HG03565 (cell line): Measurements from ENCODE around the gene SPAG17.
A peak's percentile ranks its signal among the peaks of the same experiment; 100 is the strongest.

Experiments
- ATAC-seq: cut with Tn5 transposase; IDR thresholded peaks from one replicate; pipeline ENCODE4 v1.9.1; 2021; ENCODE audit warnings: mild to moderate bottlenecking, moderate library complexity; ENCODE audit not compliant: unreplicated experiment

SPAG17 gene

DNA sequence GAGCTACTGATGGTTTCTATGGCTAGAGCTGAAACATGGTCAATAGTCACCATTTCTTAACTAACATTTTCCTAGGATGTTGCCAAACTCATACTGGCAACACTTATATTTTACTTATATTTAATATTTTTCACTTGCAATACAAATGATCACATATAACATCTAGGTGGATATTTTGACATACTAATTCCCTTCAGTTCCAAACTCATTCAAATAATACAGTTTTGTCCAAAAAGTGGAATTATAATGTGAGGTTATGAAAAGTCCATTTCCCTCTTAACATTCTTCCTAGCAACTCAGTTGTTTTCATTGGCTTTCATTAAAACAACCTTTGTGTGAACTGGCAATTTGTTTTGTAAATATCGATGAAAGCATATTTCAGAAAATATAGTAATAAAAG is 16.0 kb downstream of the SPAG17 start:
- no peak for ATAC-seq

DNA sequence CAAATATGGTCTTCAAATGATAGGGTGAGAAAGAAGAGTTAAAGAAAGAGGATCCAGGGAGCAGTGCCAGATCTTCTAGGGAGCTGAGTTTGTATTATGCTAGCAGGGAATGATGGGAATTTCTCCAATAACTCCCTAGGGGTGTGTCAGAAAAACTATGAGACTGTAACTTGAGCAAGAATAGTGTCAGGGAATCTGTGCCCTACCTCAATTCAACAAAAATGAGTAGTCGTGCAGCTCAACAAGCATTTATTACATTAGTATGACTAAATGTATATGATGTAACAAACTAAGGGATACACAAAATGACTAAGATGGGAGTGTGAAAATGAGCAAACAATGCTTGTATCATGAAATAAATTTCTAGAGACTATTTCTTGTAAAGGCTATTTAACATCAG is 24.2 kb downstream of the SPAG17 start:
- ATAC-seq = no peak

DNA sequence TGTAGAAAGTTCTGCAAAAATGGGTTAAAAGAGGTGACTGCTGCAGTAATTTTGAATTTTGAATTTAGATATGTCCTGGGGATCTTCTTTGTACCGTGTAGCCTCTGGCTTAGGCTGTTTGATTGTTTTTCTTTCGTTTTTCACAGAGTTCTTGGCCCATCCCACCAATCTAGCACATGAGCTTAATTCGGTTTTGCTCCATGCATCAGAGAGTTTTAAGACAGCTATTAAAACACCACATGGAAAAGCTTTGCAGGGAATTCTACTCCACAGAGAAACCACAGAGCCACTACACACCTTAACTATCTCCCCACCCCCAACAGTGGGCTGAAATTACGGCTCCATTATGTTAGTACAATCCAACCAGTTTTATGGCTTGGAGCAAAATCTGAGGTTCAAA is 25.5 kb downstream of the SPAG17 start:
- ATAC-seq = no peak

DNA sequence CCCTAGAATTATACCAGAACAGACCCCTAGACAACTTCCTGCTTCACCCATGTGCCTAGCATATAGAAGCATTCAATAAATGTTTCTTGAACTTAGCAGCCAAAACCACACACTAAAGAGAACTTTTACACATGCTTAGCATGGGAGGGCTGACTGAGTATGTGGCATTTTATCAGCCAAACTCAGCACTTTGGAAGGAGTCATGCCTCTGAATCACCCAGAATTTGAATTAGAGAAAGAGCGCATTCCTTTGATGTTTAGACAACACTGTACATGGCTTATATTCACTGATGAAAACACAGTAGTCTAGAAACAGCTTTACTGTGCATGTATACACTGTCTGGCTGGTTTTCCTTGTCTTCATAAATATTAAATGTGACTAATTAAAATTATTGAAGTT is 26.1 kb downstream of the SPAG17 start:
- ATAC-seq = no peak

DNA sequence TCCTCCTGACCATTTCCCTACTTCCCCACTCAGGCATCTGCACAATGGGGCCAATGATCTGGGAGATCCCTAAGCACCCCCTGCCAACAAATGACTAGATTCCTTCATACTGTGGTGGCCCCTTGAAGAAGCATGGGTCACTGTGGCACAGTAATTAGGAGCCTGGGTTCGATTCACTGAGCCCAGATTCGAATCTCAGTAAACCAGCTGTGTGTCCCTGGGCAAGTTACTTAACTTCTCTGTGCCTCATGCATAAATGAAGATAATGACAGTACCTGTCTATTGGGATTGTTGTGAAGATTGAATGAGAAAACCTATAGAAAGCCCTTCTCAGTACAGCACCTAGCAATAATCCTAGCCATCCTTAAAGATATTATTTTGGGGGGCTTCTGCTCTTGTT is 27.5 kb downstream of the SPAG17 start:
- no peak for ATAC-seq

DNA sequence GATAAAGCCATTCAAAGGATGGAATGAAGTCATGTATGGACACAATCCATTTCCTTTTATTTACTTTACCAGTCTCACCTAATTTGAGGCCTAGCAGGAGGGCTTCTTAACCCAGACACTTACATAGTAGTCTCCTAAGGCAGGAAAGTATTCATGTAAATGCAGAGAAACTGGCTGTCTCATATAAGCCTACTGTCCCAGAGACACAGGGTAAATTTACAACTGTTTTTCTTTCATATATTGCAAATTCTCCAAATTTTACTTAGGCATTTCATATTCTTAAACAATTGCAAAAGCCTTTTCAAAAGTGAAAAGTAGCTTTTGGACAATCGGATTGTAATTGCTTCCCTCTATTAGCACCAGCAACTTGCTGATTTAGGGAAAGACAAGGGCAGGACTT is 29.9 kb downstream of the SPAG17 start:
- no peak for ATAC-seq

DNA sequence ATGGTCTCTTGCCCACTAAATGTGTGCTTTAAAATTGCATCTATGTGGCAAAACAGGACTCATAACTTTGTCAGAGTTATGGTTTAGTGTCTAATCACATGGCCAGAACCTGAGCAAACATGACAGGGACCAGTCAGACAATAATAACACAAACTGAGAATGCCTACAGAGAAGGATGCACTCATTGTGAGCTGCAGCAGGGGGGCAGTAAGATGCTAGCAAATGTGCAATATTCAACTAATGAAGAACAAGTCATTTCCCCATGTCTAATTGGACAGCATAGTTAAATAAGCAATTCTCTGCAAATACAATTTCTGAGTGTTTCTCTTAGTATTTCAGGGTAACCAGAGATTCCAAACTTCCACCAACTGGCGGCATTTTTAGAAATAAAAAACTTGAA is 30.8 kb downstream of the SPAG17 start:
- ATAC-seq = no peak

DNA sequence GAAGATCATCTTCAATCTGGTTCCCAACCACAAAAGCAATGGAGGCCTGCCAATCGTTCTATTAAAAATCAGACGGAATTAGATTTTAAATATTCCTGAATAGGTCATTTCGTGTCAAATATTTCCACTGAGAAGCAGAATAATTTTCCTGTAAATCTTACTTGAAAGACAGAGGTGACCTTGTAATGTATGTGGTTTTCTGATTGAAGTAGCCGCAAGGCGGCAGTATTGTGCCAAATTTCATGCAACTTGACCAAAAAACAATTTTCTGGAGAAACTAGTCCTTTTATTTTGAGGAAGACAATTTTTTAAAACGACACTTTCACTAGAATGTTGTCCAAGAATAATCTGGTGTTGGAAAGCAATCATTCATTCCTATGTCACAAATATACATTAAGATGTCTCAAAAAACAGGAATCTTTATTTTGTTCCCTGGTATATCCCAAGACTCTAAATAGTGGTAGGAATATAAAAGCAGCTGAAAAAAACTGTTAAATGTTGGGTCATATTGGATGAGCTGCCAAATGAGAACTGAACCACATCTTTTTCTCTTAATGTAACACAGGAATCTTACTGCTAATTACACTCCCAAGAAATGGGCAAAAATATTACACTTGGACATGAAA is 33.6 kb downstream of the SPAG17 start:
- ATAC-seq = no peak

DNA sequence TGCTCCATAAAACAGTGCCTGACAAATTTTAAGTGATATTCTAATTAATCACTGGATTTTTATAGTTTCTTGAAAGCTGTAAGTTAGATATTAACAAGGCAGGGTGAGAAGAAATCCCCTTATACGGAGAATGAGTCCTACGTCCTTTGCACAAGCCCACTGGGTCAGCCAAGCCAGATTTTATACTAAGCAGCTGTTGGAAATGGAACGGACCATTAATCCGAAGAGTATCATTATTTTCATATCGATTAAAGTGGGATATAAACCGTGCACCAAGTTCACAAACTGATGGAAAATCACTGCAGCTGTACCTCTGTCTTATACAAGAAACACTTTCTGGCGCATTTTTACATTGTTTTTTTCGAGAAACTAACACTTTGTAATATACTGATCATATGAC is 35.2 kb downstream of the SPAG17 start:
- no peak for ATAC-seq

DNA sequence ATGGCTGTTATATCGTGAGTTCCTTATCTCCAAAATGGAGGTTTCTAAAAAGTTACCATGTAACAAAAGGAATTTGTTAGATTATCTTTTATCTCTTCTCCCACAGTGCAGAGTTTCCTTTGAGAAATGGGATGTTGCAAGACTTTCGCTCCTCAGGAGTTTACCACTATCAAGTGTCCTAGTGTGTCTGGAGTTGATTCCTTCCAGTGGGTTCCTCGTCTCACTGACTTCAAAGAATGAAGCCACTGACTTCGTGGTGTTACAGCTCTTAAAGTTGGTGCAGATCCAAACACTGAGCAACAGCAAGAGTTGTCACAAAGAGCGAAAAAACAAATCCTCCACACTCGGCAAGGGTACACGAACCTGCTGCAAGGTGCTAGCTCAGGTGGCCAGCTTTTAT is 37.0 kb downstream of the SPAG17 start:
- no peak for ATAC-seq

DNA sequence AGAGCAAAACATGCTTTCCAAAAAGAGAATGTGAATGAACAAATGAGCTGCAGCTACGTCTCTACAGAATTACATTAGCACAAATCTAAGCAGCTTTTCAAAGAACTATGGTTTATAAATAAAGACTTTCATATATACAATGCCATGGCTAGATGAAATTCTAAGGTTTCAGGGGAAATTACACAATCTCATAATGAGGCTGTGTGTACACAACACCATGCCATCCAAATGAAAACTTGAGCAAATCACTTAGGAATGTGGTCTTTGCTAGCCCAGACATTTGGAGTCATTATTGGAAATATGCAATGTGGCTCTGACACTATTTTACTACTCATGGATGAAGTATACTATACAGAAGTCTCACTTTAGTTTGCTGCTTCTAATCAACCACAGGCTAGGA is 37.5 kb downstream of the SPAG17 start:
- ATAC-seq = no peak

DNA sequence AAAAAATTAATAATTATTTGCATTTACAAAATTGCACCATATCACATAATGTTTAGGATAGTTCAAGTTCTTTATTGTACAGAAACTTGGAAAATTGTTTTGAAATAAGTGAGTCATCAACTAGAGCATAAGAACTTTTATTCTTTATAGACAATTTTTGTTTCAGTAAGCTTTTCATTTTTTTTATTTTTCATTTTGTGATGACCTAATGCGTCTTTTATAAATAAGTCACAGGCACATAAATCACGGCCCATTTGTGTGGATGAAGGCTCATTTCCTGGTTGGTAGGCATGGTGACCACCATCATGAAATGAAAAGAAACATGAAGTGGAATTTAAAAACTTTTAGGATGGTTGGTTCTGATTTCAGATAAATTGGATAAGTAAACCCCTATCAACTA is 39.3 kb downstream of the SPAG17 start:
- ATAC-seq = no peak

DNA sequence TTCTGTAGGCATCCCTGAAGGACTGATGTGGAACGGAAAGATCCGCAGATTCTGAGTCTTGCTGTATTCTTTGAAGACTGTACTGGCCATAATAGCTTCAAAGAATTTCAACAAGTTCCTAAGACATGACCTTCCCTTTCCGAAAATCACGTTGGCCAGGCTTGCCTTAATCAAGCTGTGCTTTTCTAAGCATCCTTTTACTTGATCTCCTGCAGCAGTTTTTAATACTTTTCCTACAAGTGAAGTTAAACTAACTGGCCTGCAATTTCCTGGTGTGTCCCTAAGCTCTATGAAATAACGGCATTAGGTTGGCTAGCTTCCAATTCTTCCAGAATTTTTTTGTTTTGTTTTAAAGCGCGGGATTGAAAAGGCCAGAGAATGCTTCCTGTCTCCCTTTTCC is 40.3 kb downstream of the SPAG17 start:
- no peak for ATAC-seq

DNA sequence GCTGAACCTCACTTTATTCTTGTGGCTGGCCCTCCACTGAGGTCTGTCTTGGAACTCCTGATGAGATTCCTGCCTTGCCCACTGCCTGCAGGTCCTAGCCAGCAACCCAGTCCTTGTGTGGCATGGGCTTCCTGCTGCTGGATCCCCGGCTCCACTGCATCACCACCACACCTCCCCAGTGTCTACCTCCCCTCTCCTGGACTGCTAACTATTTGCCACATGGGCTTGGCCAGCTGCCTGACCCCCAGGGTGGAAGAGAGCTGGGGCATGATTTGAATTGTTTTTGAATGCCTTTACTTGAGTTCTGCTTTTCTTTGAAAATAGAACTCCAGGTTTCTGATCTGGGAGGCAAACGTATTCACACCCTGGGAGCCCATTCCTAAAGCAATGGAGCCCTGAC is 41.2 kb downstream of the SPAG17 start:
- no peak for ATAC-seq

DNA sequence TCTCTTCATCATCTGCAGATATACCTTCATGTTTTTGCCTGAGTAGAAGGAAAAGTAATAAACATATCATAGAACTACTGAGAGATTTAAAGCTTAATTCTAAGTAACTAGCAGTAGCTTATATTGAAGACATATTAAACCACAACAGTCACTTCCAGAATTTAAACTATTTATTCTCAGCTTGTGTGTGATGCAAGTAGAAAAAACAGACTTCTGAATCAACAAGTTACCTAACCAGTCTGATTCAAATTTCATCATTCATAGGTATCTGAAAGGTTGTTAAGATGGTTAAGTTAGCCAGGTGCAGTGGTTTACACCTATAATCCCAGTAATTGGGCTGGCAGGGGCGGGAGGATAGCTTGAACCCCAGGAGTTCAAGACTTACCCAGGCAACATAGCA is 41.9 kb downstream of the SPAG17 start:
- no peak for ATAC-seq

DNA sequence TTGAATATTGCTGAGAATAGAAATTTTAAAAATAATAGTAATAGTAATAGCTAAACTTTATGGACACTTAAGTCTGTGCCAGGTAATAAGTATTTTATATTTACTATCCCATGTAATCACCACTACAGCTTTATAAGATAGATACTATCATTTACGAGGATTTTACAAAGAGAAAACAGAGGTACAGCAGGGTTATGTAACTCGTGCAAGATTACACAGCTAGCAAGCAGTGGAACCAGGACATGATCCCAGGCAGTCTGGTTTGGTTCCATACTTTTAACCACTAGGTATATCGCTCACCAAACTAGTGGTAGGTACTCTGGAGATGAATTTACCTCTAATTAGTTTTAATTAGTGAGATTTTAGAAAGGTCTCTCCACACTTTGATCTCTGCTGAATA is 42.5 kb downstream of the SPAG17 start:
- no peak for ATAC-seq

DNA sequence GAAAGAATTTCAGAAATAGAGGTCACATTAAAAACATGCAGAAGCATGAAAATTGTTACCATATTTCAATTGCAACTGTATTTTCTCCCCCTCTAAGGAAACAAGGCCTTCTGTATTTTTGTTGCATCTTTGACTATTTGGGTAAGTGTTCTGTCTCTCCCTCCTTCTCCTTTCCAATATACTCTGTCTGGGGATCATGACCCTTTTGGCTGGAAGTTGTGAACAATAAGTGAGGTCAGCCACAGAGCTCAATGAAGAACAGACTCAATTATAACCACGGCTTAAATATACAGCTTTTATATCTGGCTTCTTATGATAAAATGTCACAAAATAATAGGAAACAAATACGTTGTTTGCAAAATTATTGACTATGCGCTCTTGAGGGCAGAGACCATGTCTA is 47.1 kb downstream of the SPAG17 start:
- no peak for ATAC-seq

DNA sequence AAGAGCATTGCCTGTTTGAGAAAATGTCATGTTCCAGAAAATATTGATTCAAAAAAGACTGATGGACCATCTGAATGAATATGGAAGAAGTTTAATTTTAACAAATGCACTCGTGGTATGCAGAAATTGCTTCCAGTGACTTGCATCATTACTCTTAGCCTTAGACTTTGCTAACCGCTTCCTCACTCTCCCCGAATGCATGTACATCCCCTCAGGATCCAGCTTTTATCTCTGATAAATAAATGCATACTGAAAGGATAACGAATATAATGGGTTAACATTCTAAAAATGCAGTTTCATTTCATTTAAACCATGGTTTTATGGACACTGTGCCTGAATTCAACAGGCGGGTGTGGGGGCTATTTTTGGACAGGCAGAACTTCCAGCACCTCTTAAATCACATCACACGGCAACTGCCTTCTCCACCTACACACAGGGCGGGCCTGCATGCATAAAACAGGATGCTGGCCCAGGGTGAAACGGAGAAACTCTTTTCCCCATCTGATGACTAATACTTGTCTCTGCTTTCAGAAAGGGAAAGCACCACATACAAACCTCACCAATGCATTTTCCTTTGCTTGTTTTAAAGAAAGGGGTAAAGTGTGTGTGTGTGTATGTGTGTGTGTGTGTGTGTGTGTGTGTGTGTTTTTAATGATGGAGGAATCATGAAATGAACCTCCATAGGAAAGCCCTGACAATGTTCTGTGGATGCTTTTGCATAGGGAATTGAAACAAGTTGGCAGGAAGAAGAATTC is 48.7 kb downstream of the SPAG17 start:
- peak; percentile 100 for ATAC-seq

DNA sequence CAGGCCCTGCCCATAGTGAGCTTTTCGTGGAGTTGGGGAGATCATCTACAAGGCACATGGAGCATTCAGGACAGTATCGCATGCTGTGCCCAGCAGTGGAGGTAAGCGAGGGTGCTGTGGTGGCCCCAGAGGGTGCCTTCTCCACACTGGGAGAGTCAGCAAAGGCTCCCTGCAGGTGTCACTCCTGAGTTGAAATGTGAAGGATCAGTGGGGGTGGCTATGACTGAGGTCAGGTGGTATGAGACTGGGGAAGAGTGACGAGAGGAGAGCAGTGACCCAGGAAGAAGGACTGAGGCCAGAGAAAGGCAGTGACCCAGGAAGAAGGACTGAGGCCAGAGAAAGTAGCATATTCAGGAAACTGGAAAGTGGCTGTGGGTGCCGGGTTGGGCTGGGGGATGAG is 53.0 kb downstream of the SPAG17 start:
- ATAC-seq = no peak

DNA sequence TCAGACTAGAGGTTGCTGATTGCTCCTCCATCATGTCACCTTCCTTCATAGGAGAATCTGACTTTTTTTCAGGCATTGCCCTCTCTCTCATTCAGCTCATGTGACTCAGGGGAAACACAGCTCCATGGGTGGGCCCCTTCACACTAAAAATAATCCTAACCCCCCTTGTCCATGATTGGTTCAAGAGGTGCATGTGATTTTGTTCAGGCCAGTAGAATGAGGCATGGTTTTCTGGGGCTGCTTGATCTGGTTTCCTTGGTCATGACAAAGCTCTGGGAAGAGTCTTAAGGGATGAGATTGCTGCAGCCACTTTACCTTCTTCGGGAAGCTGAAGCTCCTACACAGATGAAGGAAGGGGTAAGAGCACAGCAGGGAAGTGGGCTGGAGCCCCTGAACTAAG is 56.3 kb downstream of the SPAG17 start:
- ATAC-seq = no peak

DNA sequence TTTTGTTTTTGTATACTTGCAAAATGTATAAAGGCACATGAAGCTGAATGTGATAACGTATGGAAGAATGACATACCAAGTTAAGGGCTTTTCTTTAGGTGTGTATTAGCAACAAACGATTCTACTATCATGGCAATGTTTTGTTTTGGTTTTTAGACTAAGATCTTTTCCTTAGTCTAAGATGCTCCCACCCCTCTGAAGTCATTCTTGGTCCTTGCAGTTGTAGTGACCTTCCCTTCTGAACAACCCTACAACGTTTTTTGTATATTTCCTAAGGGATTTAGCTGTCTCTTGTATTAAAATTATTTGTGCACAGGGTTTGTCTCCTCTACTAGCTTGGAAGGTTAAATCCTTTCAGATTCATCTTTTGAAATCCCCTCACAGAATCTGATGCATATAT is 61.0 kb downstream of the SPAG17 start:
- ATAC-seq = no peak

DNA sequence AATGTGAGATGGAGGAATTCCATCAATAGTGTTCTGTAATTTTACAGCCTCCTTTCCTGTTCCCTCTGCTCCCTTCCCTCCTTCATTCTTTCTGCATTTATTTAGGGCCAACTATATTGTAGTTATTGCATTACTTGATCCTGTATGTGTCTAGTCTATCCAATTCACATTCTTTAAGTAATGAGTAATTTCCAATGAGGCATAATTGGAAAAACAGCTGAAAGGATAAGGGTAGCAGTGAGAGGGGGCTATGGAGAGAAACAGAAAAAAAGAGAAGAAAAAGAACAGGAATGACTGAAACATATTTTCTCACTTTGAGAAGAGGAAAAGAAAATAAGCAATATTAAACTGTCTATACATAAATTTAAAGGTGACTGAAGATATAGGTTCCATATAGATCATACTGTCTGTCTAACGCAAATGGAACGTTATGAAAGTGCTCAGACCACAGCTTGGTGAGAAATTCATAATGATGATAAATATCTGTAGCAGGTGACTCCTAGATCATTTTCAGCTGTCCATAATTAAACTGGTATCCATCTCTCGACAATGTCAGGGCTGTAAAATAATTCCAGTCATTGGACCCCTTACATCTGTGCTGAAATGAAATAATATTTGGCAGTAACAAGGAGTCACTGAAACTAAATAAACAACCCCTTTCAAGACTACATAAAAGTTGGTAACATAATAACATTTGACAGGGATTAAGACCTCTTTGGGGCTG is 61.8 kb downstream of the SPAG17 start:
- no peak for ATAC-seq
